22Rv1 (cell line): Measurements from ENCODE around the gene ZNF296.

Experiments used
- ZFX ChIP-seq: fragments of 450-650 bp; IDR thresholded peaks from 2 replicates; pipeline ENCODE4 v1.6.1; 2017; ENCODE audit warnings: antibody characterized with exemption, borderline replicate concordance
- TF ChIP-seq, protein P1 (sequence below): fragments of 450-650 bp; IDR thresholded peaks from 2 replicates; pipeline ENCODE4 v1.5.1; 2017; ENCODE audit warnings: mild to moderate bottlenecking

DNA sequence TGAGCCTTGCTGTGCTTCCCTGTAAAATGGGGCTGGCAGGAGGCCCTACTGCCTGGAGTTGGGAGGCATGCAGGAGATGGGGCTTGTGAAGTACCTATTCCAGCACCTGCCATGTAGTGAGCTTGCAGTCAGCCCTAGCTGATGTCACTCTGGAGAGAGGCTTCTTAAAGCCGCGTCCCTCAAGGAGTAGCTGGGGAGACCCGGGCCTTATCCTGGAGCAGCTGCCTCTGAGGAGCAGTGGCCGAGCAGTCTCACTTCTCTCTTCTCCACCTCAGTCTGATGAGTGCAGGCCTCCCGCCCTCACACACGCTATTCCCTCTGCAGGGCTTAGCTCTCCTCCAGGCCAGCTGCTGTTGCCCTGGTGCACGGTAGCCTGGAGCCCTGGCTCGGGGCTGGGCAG lies 19.4 kb downstream of the ZNF296 start:
- TF ChIP-seq, protein P1, sequence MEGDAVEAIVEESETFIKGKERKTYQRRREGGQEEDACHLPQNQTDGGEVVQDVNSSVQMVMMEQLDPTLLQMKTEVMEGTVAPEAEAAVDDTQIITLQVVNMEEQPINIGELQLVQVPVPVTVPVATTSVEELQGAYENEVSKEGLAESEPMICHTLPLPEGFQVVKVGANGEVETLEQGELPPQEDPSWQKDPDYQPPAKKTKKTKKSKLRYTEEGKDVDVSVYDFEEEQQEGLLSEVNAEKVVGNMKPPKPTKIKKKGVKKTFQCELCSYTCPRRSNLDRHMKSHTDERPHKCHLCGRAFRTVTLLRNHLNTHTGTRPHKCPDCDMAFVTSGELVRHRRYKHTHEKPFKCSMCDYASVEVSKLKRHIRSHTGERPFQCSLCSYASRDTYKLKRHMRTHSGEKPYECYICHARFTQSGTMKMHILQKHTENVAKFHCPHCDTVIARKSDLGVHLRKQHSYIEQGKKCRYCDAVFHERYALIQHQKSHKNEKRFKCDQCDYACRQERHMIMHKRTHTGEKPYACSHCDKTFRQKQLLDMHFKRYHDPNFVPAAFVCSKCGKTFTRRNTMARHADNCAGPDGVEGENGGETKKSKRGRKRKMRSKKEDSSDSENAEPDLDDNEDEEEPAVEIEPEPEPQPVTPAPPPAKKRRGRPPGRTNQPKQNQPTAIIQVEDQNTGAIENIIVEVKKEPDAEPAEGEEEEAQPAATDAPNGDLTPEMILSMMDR, result no peak
- TF ChIP-seq ZFX, result no peak
